WTC11 (cell line): ENCODE measurements around the gene PEBP1. TPM values are rescaled to one million over a fixed set of nuclear protein-coding genes. Genes with fewer than 3 reads are reported as not detected.
A peak's percentile ranks its signal among the peaks of the same experiment; 100 is the strongest.

ENCODE experiments used
- AR ChIP-seq: fragments of 250-450 bp; sonication (Bioruptor Pico); IDR thresholded peaks from 2 replicates; pipeline ENCODE4 v1.9.0; 2021; ENCODE audit warnings: mild to moderate bottlenecking
- ATF6 ChIP-seq: sonication (generic); formaldehyde crosslinking; IDR thresholded peaks from 2 replicates; pipeline ENCODE4 v1.8.1; 2023; ENCODE audit warnings: mild to moderate bottlenecking, missing genetic modification reagents
- CREB1 ChIP-seq: sonication (generic); formaldehyde crosslinking; IDR thresholded peaks from 2 replicates; pipeline ENCODE4 v1.8.0; 2023; ENCODE audit warnings: mild to moderate bottlenecking, missing genetic modification reagents
- ETV6 ChIP-seq: sonication (generic); formaldehyde crosslinking; IDR thresholded peaks from 2 replicates; pipeline ENCODE4 v1.8.1; 2022; ENCODE audit warnings: mild to moderate bottlenecking, missing genetic modification reagents
- FOXK1 ChIP-seq: sonication (generic); formaldehyde crosslinking; IDR thresholded peaks from 2 replicates; pipeline ENCODE4 v1.8.0; 2022; ENCODE audit warnings: mild to moderate bottlenecking, moderate library complexity, missing genetic modification reagents
- FOXP4 ChIP-seq: sonication (generic); formaldehyde crosslinking; IDR thresholded peaks from 2 replicates; pipeline ENCODE4 v1.8.0; 2022; ENCODE audit warnings: mild to moderate bottlenecking, missing genetic modification reagents
- JAZF1 ChIP-seq: fragments of 250-450 bp; sonication (Bioruptor Pico); IDR thresholded peaks from 2 replicates; pipeline ENCODE4 v1.9.0; 2021; ENCODE audit warnings: moderate library complexity, mild to moderate bottlenecking, inconsistent platforms
- JUN ChIP-seq: sonication (generic); formaldehyde crosslinking; IDR thresholded peaks from 2 replicates; pipeline ENCODE4 v1.8.0; 2023; ENCODE audit warnings: mild to moderate bottlenecking, missing genetic modification reagents
- NFATC4 ChIP-seq: fragments of 250-450 bp; sonication (Bioruptor Pico); IDR thresholded peaks from 2 replicates; pipeline ENCODE4 v1.9.0; 2021; ENCODE audit warnings: mild to moderate bottlenecking
- NFE2L1 ChIP-seq: sonication (generic); formaldehyde crosslinking; IDR thresholded peaks from 2 replicates; pipeline ENCODE4 v1.8.1; 2023; ENCODE audit warnings: missing genetic modification reagents
- NFYB ChIP-seq: sonication (generic); formaldehyde crosslinking; conservative IDR thresholded peaks from 2 replicates; pipeline ENCODE4 v1.8.0; 2022; ENCODE audit warnings: low read depth, missing genetic modification reagents
- NR1H2 ChIP-seq: sonication (generic); formaldehyde crosslinking; IDR thresholded peaks from 2 replicates; pipeline ENCODE4 v1.9.0; 2021; ENCODE audit warnings: mild to moderate bottlenecking, moderate library complexity, missing genetic modification reagents
- SMAD4 ChIP-seq: sonication (generic); formaldehyde crosslinking; IDR thresholded peaks from 2 replicates; pipeline ENCODE4 v1.8.0; 2022; ENCODE audit warnings: mild to moderate bottlenecking, missing genetic modification reagents
- TEAD1 ChIP-seq: sonication (generic); formaldehyde crosslinking; IDR thresholded peaks from 2 replicates; pipeline ENCODE4 v1.8.0; 2022; ENCODE audit warnings: mild to moderate bottlenecking, missing genetic modification reagents
- TP53 ChIP-seq: sonication (generic); formaldehyde crosslinking; IDR thresholded peaks from 2 replicates; pipeline ENCODE4 v1.8.1; 2023; ENCODE audit warnings: mild to moderate bottlenecking, missing genetic modification reagents
- USF1 ChIP-seq: sonication (generic); formaldehyde crosslinking; IDR thresholded peaks from 2 replicates; pipeline ENCODE4 v1.8.0; 2022; ENCODE audit warnings: mild to moderate bottlenecking, missing genetic modification reagents
- ZMAT4 ChIP-seq: fragments of 250-450 bp; sonication (Bioruptor Pico); IDR thresholded peaks from 2 replicates; pipeline ENCODE4 v1.9.0; 2021; ENCODE audit warnings: mild to moderate bottlenecking
- ZNF121 ChIP-seq: sonication (generic); formaldehyde crosslinking; IDR thresholded peaks from 2 replicates; pipeline ENCODE4 v1.8.0; 2023; ENCODE audit warnings: missing genetic modification reagents
- ZNF416 ChIP-seq: fragments of 250-450 bp; sonication (Bioruptor Pico); IDR thresholded peaks from 2 replicates; pipeline ENCODE4 v1.9.0; 2021; ENCODE audit warnings: mild to moderate bottlenecking, inconsistent platforms
- total RNA-seq: library from RNA; stranded (reverse); gene quantifications from 3 replicates; pipeline ENCODE4 v1.2.3, GENCODE V29; 2021
- TF ChIP-seq, protein P1 (sequence below): fragments of 250-450 bp; sonication (Bioruptor Pico); IDR thresholded peaks from 2 replicates; pipeline ENCODE4 v2.1.2; 2022; ENCODE audit warnings: mild to moderate bottlenecking, moderate library complexity
- TF ChIP-seq, protein P2 (sequence below): sonication (generic); formaldehyde crosslinking; IDR thresholded peaks from 2 replicates; pipeline ENCODE4 v1.8.0; 2022; ENCODE audit warnings: mild to moderate bottlenecking, missing genetic modification reagents
- TF ChIP-seq, protein P3 (sequence below): fragments of 250-450 bp; sonication (Bioruptor Pico); IDR thresholded peaks from 2 replicates; pipeline ENCODE4 v1.9.0; 2021; ENCODE audit warnings: moderate library complexity, mild to moderate bottlenecking, inconsistent platforms, borderline replicate concordance
- TF ChIP-seq, protein P4 (sequence below): sonication (generic); formaldehyde crosslinking; IDR thresholded peaks from 2 replicates; pipeline ENCODE4 v1.8.0; 2022; ENCODE audit warnings: mild to moderate bottlenecking, missing genetic modification reagents
- TF ChIP-seq, protein P5 (sequence below): fragments of 250-450 bp; sonication (Bioruptor Pico); IDR thresholded peaks from 2 replicates; pipeline ENCODE4 v1.8.0; 2021; ENCODE audit warnings: mild to moderate bottlenecking
- TF ChIP-seq, protein P6 (sequence below): sonication (generic); formaldehyde crosslinking; IDR thresholded peaks from 2 replicates; pipeline ENCODE4 v1.8.0; 2023; ENCODE audit warnings: missing genetic modification reagents

The PEBP1 gene
- total RNA-seq, 1 experiment from 2014 or later: 363 TPM

DNA sequence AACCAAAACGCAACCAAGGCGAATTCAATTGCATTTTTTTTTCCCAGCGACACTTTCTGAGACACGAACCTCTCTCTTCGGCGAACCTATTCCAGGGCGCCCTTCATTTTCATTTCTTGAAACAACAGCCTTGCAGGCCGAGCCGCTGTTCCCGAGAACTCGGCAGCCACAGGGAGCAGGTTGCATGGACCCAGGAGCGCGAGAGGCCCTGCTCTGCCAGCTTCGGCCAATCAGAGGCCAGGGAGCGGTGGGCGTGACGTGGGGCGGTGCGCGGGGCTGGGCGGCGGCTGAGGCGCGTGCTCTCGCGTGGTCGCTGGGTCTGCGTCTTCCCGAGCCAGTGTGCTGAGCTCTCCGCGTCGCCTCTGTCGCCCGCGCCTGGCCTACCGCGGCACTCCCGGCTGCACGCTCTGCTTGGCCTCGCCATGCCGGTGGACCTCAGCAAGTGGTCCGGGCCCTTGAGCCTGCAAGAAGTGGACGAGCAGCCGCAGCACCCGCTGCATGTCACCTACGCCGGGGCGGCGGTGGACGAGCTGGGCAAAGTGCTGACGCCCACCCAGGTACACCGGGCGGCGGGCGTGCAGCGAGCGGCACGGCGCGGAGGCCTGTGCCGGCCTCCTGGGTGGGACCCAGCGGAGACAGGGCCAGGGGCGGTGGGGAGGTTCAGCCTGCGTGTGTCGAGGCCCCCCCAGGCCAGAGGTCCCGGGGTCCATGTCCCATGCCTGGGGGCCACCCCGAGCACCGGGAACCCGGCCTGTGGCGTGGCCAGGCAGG lies at the start of gene PEBP1 (continued):
- TF ChIP-seq, protein P1, sequence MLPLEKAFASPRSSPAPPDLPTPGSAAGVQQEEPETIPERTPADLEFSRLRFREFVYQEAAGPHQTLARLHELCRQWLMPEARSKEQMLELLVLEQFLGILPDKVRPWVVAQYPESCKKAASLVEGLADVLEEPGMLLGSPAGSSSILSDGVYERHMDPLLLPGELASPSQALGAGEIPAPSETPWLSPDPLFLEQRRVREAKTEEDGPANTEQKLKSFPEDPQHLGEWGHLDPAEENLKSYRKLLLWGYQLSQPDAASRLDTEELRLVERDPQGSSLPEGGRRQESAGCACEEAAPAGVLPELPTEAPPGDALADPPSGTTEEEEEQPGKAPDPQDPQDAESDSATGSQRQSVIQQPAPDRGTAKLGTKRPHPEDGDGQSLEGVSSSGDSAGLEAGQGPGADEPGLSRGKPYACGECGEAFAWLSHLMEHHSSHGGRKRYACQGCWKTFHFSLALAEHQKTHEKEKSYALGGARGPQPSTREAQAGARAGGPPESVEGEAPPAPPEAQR (CRISPR knock-in tag): no peak
- peak; percentile 42 for TF ChIP-seq TP53 (CRISPR knock-in tag)
- 0 out of 2 replicates have a peak, but pooled peaks have one; percentile 37 for TF ChIP-seq ZNF121 (CRISPR knock-in tag)
- TF ChIP-seq NFYB (CRISPR knock-in tag): peak; percentile 92
- peak; percentile 84; the same call in 1 of the 2 replicates for TF ChIP-seq FOXK1
- TF ChIP-seq NFATC4 (CRISPR knock-in tag): no peak
- TF ChIP-seq, protein P2, sequence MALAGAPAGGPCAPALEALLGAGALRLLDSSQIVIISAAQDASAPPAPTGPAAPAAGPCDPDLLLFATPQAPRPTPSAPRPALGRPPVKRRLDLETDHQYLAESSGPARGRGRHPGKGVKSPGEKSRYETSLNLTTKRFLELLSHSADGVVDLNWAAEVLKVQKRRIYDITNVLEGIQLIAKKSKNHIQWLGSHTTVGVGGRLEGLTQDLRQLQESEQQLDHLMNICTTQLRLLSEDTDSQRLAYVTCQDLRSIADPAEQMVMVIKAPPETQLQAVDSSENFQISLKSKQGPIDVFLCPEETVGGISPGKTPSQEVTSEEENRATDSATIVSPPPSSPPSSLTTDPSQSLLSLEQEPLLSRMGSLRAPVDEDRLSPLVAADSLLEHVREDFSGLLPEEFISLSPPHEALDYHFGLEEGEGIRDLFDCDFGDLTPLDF: peak; percentile 72; the same call in 1 of the 2 replicates
- TF ChIP-seq SMAD4 (CRISPR knock-in tag): no peak
- peak; percentile 95 for TF ChIP-seq FOXP4 (CRISPR knock-in tag)
- no peak for TF ChIP-seq ZMAT4 (CRISPR knock-in tag)
- TF ChIP-seq AR (CRISPR knock-in tag): no peak
- no peak for TF ChIP-seq ATF6 (CRISPR knock-in tag)
- no peak for TF ChIP-seq ZNF416 (CRISPR knock-in tag)
- TF ChIP-seq, protein P3, sequence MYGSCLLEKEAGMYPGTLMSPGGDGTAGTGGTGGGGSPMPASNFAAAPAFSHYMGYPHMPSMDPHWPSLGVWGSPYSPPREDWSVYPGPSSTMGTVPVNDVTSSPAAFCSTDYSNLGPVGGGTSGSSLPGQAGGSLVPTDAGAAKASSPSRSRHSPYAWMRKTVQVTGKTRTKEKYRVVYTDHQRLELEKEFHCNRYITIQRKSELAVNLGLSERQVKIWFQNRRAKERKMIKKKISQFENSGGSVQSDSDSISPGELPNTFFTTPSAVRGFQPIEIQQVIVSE (CRISPR knock-in tag): no peak
- TF ChIP-seq TEAD1 (CRISPR knock-in tag): no peak
- TF ChIP-seq, protein P4, sequence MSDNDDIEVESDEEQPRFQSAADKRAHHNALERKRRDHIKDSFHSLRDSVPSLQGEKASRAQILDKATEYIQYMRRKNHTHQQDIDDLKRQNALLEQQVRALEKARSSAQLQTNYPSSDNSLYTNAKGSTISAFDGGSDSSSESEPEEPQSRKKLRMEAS (CRISPR knock-in tag): peak; percentile 98
- peak; percentile 68; the same call in 1 of the 2 replicates for TF ChIP-seq USF1
- TF ChIP-seq NR1H2 (CRISPR knock-in tag): no peak
- TF ChIP-seq ETV6: no peak; the same call in 1 of the 2 replicates
- peak; percentile 52; the same call in 1 of the 2 replicates for TF ChIP-seq CREB1 (CRISPR knock-in tag)
- TF ChIP-seq, protein P5, sequence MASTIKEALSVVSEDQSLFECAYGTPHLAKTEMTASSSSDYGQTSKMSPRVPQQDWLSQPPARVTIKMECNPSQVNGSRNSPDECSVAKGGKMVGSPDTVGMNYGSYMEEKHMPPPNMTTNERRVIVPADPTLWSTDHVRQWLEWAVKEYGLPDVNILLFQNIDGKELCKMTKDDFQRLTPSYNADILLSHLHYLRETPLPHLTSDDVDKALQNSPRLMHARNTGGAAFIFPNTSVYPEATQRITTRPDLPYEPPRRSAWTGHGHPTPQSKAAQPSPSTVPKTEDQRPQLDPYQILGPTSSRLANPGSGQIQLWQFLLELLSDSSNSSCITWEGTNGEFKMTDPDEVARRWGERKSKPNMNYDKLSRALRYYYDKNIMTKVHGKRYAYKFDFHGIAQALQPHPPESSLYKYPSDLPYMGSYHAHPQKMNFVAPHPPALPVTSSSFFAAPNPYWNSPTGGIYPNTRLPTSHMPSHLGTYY (CRISPR knock-in tag): no peak
- peak; percentile 90 for TF ChIP-seq NFE2L1 (CRISPR knock-in tag)
- TF ChIP-seq JAZF1 (CRISPR knock-in tag): no peak
- TF ChIP-seq JUN (CRISPR knock-in tag): no peak
- TF ChIP-seq, protein P6, sequence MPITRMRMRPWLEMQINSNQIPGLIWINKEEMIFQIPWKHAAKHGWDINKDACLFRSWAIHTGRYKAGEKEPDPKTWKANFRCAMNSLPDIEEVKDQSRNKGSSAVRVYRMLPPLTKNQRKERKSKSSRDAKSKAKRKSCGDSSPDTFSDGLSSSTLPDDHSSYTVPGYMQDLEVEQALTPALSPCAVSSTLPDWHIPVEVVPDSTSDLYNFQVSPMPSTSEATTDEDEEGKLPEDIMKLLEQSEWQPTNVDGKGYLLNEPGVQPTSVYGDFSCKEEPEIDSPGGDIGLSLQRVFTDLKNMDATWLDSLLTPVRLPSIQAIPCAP (CRISPR knock-in tag): peak; percentile 17; the same call in 1 of the 2 replicates
